Adrenal gland (tissue), 12 donors: ENCODE measurements around the gene PDHX. TPM values are rescaled to one million over a fixed set of nuclear protein-coding genes. Genes with fewer than 3 reads are reported as not detected.

ENCODE experiments used
- DNase-seq, 7 donors: peaks; one replicate each; pipeline ENCODE4 v3.0.0-alpha.2; 2019 to 2020
- H3K27ac ChIP-seq, 5 donors: fragments of 200-600 bp; sonication (generic) in 4 of 5; 1 replicate in 3 of 5; 2 replicates in 2 of 5; pipeline versions ENCODE4 v1.5.1 to v1.8.0; 2016 to 2020; ENCODE audit warnings: mild to moderate bottlenecking in 1 of 5
- H3K27me3 ChIP-seq: fragments of 200-600 bp; 2 replicates; pipeline ENCODE4 v1.8.0; 2021
- H3K36me3 ChIP-seq, 2 donors: fragments of 200-600 bp; replicated peaks in 1 of 2; 1 replicate in 1 of 2; 2 replicates in 1 of 2; pipeline versions ENCODE4 v1.5.1 to v1.8.0; 2018 to 2022
- H3K4me1 ChIP-seq, 2 donors: fragments of 200-600 bp; replicated peaks in 1 of 2; 1 replicate in 1 of 2; 2 replicates in 1 of 2; pipeline versions ENCODE4 v1.5.1 to v1.8.0; 2018 to 2021
- H3K4me3 ChIP-seq, 4 donors: fragments of 200-600 bp; sonication (generic) in 3 of 4; one replicate each; pipeline ENCODE4 v1.5.1; 2016 to 2018
- H3K9me3 ChIP-seq, 3 donors: fragments of 200-600 bp; sonication (generic) in 1 of 3; replicated peaks in 1 of 3; 1 replicate in 2 of 3; 2 replicates in 1 of 3; pipeline versions ENCODE4 v1.5.1 to v1.8.0; 2016 to 2021
- CTCF ChIP-seq, 6 experiments: fragments of 450-650 bp in 4 of 6; fragments of 200-600 bp in 2 of 6; sonication (generic) in 1 of 6; IDR thresholded peaks; 1 replicate in 5 of 6; 2 replicates in 1 of 6; pipeline versions ENCODE4 v1.5.1 to v1.8.0; 2016 to 2021; ENCODE audit warnings: antibody characterized with exemption in 6 of 6, mild to moderate bottlenecking in 2 of 6, moderate library complexity in 1 of 6
- POLR2A ChIP-seq, 2 donors: fragments of 450-650 bp; IDR thresholded peaks; one replicate each; pipeline ENCODE4 v1.6.1; 2017; ENCODE audit warnings: antibody characterized with exemption in 2 of 2, mild to moderate bottlenecking in 2 of 2, moderate library complexity in 1 of 2
- WGBS, 4 donors: extraction: QIAGEN DNeasy Blood & Tissue Kit in 2 of 4; methylation state at CpG; one replicate each; pipeline versions ENCODE4 v1.1.5 to v1.1.7; 2013 to 2017; 5-methylcytosine and 5-hydroxymethylcytosine counted together
- intact Hi-C, 2 donors: fragments of 100-400 bp; cut with DNase I; formaldehyde crosslinking; loops; one replicate each; pipeline versions ENCODE4 v1.14.1 to v1.15.0; 2022 to 2023
- polyA plus RNA-seq, 3 donors: library from polyadenylated mRNA; stranded (reverse); fragments of 200-250 nt in 2 of 3; fragments of 350-450 nt in 1 of 3; fragmentation: Illumina TruSeq in 1 of 3; extraction: RNeasy Lipid Tissue Mini Kit (QIAGEN cat#74804) in 1 of 3; gene quantifications; one replicate each; pipeline ENCODE4 v1.2.3, GENCODE V29; 2013 to 2014
- total RNA-seq, 9 donors: library from RNA; depleted of rRNA in 4 of 9; stranded (reverse); fragments of >200 nt in 4 of 9; fragments of 120-200 nt in 1 of 9; fragmentation: NEBNext Ultra II Directional in 1 of 9; extraction: Animal tissue kit (Norgen Biotek cat#: 25700) in 1 of 9; gene quantifications; one replicate each; pipeline versions ENCODE4 v1.1.0 to v1.2.4, GENCODE V29; 2013 to 2023
- donor health status: healthy with polysubstance abuse.
- donor health status: Bipolar disorder and iron deficiency.
- donor health status: DM: yes; HTN: yes; CAD: no.
- donor health status: DM: no; HTN: no; CAD: no.
- donor health status: DM: no; HTN: no; CAD: no.
- donor health status: DM: yes; HTN: yes; CAD: no.

PDHX gene
- total and polyA plus RNA-seq, 12 donors, result 13.9 to 98.4 (median 45.6) TPM

- Histone ChIP-seq H3K9me3 (peaks cover 0 to 18% (median 0%) of the 10 kb centered on the region in 3 donors), H3K27me3 (no peaks in the 10 kb centered on the region), H3K4me3 (no peak overlapping the region), H3K4me1 (no peaks in the 10 kb centered on the region), H3K27ac (no peak overlapping the region), H3K36me3 (no peaks in the 10 kb centered on the region)
- WGBS, 4 donors, result 94 to 97% (median 96%) methylated on average over 3 of the region's 3 CpGs
- DNase-seq, result no peak
- no peak for TF ChIP-seq CTCF (IDR thresholded peaks at IDR 0.05)
- TF ChIP-seq POLR2A (IDR thresholded peaks at IDR 0.05), result no peak
- intact Hi-C loops, result no loop called here
These were observed 19.1 kb upstream of the PDHX start for GRCh38 chr11:34897171-34897870.

GRCh38 chr11:34898474-34898873, 17.9 kb upstream of the PDHX start:
- no peaks in the 10 kb centered on the region for H3K27me3 ChIP-seq
- peaks cover 0 to 18% (median 0%) of the 10 kb centered on the region in 3 donors for H3K9me3 ChIP-seq
- 94 to 99% (median 97%) methylated on average over 6 to 10 of the region's 10 CpGs for WGBS, 4 donors
- no peak for DNase-seq
- H3K4me3 ChIP-seq, result no peak overlapping the region
- no peaks in the 10 kb centered on the region for H3K36me3 ChIP-seq
- no peak overlapping the region for H3K27ac ChIP-seq
- no peaks in the 10 kb centered on the region for H3K4me1 ChIP-seq
- intact Hi-C loops, result no loop called here
- TF ChIP-seq CTCF (IDR thresholded peaks at IDR 0.05) (no peak), POLR2A (IDR thresholded peaks at IDR 0.05) (no peak)

- WGBS, 4 donors, result 89 to 96% (median 94%) methylated on average over 5 of the region's 5 CpGs
- H3K4me1 ChIP-seq, result no peaks in the 10 kb centered on the region
- H3K27me3 ChIP-seq, result no peaks in the 10 kb centered on the region
- H3K4me3 ChIP-seq, result no peak overlapping the region
- H3K9me3 ChIP-seq, result peaks cover 0 to 18% (median 0%) of the 10 kb centered on the region in 3 donors
- DNase-seq, result no peak
- H3K27ac ChIP-seq, result no peak overlapping the region
- TF ChIP-seq CTCF (IDR thresholded peaks at IDR 0.05) (no peak), POLR2A (IDR thresholded peaks at IDR 0.05) (no peak)
- intact Hi-C loops, result no loop called here
- no peaks in the 10 kb centered on the region for H3K36me3 ChIP-seq
These were observed 16.8 kb upstream of the PDHX start for GRCh38 chr11:34899633-34900016.

GRCh38 chr11:34904421-34904955, 11.9 kb upstream of the PDHX start:
- Histone ChIP-seq H3K4me3 (no peak overlapping the region), H3K9me3 (peaks cover 0 to 11% (median 0%) of the 10 kb centered on the region in 3 donors), H3K27ac (no peak overlapping the region), H3K27me3 (no peaks in the 10 kb centered on the region), H3K4me1 (peaks cover 10 to 13% of the 10 kb centered on the region in 2 donors), H3K36me3 (no peaks in the 10 kb centered on the region)
- TF ChIP-seq POLR2A (IDR thresholded peaks at IDR 0.05), result no peak
- no peak for TF ChIP-seq CTCF (IDR thresholded peaks at IDR 0.05)
- intact Hi-C loops, result no loop called here
- 86 to 95% (median 93%) methylated on average over 3 of the region's 3 CpGs for WGBS, 4 donors
- DNase-seq, result no peak
